Osteocyte (in vitro differentiated cells): ENCODE data around the gene LYSMD3. TPM values are rescaled to one million over a fixed set of nuclear protein-coding genes. Genes with fewer than 3 reads are reported as not detected.

Source experiments
- DNase-seq: peaks from one replicate; pipeline ENCODE4 v3.0.0; 2021; ENCODE audit warnings: mixed read lengths; ENCODE audit not compliant: unreplicated experiment; ENCODE audit errors: extremely low spot score
- H3K27ac Mint-ChIP-seq: one replicate; pipeline ENCODE4 v1.8.0; 2021; ENCODE audit warnings: mild to moderate bottlenecking, mixed read lengths; ENCODE audit not compliant: unreplicated experiment
- H3K27me3 Mint-ChIP-seq: one replicate; pipeline ENCODE4 v1.8.0; 2021; ENCODE audit warnings: mixed read lengths; ENCODE audit not compliant: unreplicated experiment
- H3K36me3 Mint-ChIP-seq: one replicate; pipeline ENCODE4 v1.8.0; 2021; ENCODE audit warnings: mixed read lengths; ENCODE audit not compliant: unreplicated experiment
- H3K4me1 Mint-ChIP-seq: one replicate; pipeline ENCODE4 v1.8.0; 2021; ENCODE audit warnings: mixed read lengths; ENCODE audit not compliant: unreplicated experiment
- H3K4me3 Mint-ChIP-seq: one replicate; pipeline ENCODE4 v1.8.0; 2021; ENCODE audit warnings: mild to moderate bottlenecking, moderate library complexity, mixed read lengths; ENCODE audit not compliant: unreplicated experiment
- H3K9me3 Mint-ChIP-seq: one replicate; pipeline ENCODE4 v1.8.0; 2021; ENCODE audit warnings: mixed read lengths; ENCODE audit not compliant: unreplicated experiment
- total RNA-seq: library from RNA; stranded (reverse); gene quantifications from 2 replicates; pipeline ENCODE4 v1.2.1, GENCODE V29; 2021
- TF ChIP-seq, protein P1 (sequence below): fragments of 200-600 bp; sonication (generic); IDR thresholded peaks from 2 replicates; pipeline ENCODE4 v1.5.0; 2021; ENCODE audit warnings: antibody characterized with exemption, mild to moderate bottlenecking, moderate library complexity

Gene LYSMD3
- total RNA-seq, 1 donor from 2014 or later = 20.8 TPM

DNA sequence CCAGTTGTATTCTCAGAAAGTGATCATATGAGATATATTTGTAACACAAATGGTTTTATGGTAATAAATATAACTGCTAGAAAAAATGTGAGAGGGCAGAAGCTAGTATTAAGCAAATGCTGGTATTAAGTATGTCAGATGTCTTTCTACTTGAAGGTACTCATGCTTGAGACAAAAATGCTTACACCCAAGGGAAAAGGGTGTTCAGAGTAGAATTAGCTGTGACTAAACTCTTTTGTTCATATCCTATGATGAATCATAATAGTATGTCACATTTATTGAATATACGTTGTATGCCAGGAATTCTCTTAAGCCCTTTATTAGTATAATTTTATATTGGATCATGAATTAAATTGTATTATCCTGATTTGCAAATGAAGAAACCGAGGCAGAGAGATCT lies 31.4 kb upstream of the LYSMD3 start:
- H3K4me3 Mint-ChIP-seq = no peak overlapping the region
- peaks cover 9% of the 10 kb centered on the region for H3K4me1 Mint-ChIP-seq
- no peaks in the 10 kb centered on the region for H3K9me3 Mint-ChIP-seq
- no peak for DNase-seq
- TF ChIP-seq, protein P1, sequence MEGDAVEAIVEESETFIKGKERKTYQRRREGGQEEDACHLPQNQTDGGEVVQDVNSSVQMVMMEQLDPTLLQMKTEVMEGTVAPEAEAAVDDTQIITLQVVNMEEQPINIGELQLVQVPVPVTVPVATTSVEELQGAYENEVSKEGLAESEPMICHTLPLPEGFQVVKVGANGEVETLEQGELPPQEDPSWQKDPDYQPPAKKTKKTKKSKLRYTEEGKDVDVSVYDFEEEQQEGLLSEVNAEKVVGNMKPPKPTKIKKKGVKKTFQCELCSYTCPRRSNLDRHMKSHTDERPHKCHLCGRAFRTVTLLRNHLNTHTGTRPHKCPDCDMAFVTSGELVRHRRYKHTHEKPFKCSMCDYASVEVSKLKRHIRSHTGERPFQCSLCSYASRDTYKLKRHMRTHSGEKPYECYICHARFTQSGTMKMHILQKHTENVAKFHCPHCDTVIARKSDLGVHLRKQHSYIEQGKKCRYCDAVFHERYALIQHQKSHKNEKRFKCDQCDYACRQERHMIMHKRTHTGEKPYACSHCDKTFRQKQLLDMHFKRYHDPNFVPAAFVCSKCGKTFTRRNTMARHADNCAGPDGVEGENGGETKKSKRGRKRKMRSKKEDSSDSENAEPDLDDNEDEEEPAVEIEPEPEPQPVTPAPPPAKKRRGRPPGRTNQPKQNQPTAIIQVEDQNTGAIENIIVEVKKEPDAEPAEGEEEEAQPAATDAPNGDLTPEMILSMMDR = no peak
- H3K27ac Mint-ChIP-seq = no peak overlapping the region
- peaks cover 87% of the 10 kb centered on the region for H3K27me3 Mint-ChIP-seq
- H3K36me3 Mint-ChIP-seq = no peaks in the 10 kb centered on the region

DNA sequence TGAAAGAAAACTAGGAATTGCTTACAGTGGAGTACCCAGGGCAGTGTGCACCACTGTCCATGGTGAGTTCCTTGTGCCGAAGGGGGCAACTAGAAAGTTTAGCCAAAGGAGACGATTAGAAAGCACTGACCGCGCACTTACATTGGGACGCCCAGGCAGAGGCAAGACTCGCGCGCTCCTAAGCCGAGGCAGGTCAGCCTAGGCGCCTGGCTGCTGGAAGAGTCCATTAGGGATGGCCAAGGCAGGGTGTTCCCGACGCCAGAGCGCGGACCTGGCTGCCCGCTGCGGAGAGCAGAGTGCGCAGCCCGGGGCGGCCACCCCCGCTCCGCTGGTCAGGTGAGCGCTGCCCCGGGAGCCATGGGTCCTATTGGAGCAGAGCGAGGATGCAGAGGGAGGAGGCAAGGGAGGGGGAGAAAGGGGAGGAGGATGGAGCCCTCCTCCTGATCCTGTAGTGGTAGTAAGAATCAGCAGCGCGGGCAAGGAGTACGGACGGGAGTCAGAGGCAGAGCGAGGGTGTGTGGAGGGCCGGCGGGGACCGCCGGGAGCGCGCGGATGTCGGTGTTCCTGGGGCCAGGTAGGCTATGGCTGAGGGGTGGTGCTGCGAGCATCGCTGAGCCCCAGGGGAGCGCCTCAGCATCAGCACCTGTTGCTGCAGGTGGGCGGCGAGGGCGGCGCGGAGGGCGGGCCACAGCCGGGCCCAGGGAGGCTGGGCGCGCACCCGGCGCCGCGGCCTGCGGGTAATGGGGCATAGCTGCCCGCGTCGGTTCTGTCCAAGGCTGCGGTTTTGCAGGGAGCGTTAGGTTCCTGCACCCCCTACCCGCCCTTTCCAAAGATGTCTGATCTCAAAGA lies 29.2 kb upstream of the LYSMD3 start, which contains the start of gene ADGRV1:
ADGRV1 (plus strand) TSS at position 454 of the 849 bp plus-strand sequence; CDS start at position 553, 99 bp downstream.
- TF ChIP-seq, protein P1 = no peak
- H3K4me1 Mint-ChIP-seq = peaks cover 9% of the 10 kb centered on the region
- peak; percentile 86 for DNase-seq
- H3K27me3 Mint-ChIP-seq = peaks cover 91% of the 10 kb centered on the region
- no peaks in the 10 kb centered on the region for H3K9me3 Mint-ChIP-seq
- no peak within 1 kb of the TSS for H3K27ac Mint-ChIP-seq
- no peaks in the 10 kb centered on the region for H3K36me3 Mint-ChIP-seq
- H3K4me3 Mint-ChIP-seq = peak within 1 kb of the TSS; percentile 67

DNA sequence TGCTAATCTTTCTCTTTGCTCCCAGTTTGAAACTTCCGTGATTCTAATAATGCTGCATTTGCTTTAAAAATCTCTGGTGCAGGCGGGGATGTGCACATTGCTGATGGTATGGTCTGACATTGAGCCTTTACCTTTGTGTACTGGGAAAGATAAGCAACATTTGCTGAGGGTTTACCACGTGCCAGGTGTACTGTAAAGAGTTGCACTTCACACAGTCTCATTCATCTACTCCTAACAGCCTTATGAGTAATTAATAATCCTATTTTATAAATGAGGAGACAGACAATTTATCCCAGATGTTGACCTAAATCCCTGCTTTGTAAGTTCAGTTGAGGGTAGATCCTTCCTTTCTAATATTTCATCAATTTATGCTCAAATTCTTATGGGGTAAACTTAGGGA lies 28.5 kb upstream of the LYSMD3 start:
- DNase-seq = no peak
- Mint-ChIP-seq H3K36me3 (no peaks in the 10 kb centered on the region), H3K4me3 (peak overlapping the region; percentile 67), H3K27ac (no peak overlapping the region), H3K4me1 (peaks cover 9% of the 10 kb centered on the region), H3K27me3 (peaks cover 90% of the 10 kb centered on the region), H3K9me3 (no peaks in the 10 kb centered on the region)
- TF ChIP-seq, protein P1 = no peak

DNA sequence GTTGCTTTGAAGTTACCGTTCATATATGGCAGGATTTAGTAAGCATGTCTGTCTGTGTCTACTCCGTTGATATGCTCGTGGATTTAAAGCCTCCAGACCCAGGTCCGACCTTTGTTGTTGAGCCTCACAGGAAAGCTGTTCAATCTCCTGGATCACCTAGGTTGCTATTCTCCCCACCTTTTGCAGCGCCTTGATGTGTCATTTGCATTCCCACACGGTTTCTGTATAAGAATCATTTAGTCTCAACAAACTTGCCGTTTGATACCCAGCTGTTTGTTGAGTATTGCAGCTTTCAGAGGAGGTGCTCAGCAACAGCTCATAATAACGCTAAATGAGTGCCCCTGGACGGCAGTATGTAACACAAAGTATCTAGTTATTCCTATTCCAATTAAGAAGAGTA lies 28.0 kb upstream of the LYSMD3 start:
- H3K36me3 Mint-ChIP-seq = no peaks in the 10 kb centered on the region
- no peak overlapping the region for H3K4me3 Mint-ChIP-seq
- H3K27me3 Mint-ChIP-seq = peaks cover 90% of the 10 kb centered on the region
- no peak for DNase-seq
- no peaks in the 10 kb centered on the region for H3K9me3 Mint-ChIP-seq
- H3K4me1 Mint-ChIP-seq = peaks cover 9% of the 10 kb centered on the region
- H3K27ac Mint-ChIP-seq = no peak overlapping the region
- TF ChIP-seq, protein P1 = no peak

DNA sequence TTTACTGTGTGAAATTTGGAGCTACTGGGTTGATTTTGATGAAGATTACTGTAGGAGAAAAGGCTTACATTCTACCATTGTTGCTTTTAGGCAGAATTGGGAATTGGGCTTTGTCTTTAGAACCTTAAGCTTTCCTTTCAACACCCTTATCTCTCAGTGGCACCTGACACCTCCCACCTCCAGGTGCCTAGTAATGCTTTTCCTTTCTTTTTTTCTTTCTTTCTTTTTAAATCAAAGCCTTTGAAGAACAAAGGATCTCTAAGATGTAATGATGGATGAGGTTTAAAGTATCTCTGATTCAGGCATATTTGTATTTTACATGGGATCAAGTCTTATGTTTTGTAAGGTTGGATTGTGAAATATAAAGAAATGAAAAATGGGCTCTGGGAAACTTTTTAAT lies 26.3 kb upstream of the LYSMD3 start:
- no peak for DNase-seq
- Mint-ChIP-seq H3K36me3 (no peaks in the 10 kb centered on the region), H3K9me3 (no peaks in the 10 kb centered on the region), H3K27me3 (peaks cover 88% of the 10 kb centered on the region), H3K4me1 (peaks cover 9% of the 10 kb centered on the region), H3K4me3 (no peak overlapping the region), H3K27ac (no peak overlapping the region)
- TF ChIP-seq, protein P1 = no peak
